H9 (cell line): ENCODE measurements around the gene RAB11A. TPM values are rescaled to one million over a fixed set of nuclear protein-coding genes. Genes with fewer than 3 reads are reported as not detected.

Experiments used
- DNase-seq: peaks from one replicate; pipeline ENCODE4 v3.0.0-alpha.2; 2017
- H2AFZ ChIP-seq: one replicate; pipeline ENCODE4 v1.6.1; 2013; ENCODE audit warnings: mild to moderate bottlenecking, low read length, control low read depth, moderate library complexity
- H2AK5ac ChIP-seq: 2 replicates; pipeline ENCODE4 v1.6.1; 2013; ENCODE audit warnings: low read length, control low read depth, mixed read lengths; ENCODE audit not compliant: insufficient read length
- H2BK120ac ChIP-seq: one replicate; pipeline ENCODE4 v1.6.1; 2013; ENCODE audit warnings: low read depth, mild to moderate bottlenecking, low read length, control low read depth, inconsistent platforms; ENCODE audit not compliant: poor library complexity, severe bottlenecking
- H2BK12ac ChIP-seq: 2 replicates; pipeline ENCODE4 v1.6.1; 2013; ENCODE audit warnings: low read length, control low read depth, mixed read lengths, low read depth; ENCODE audit not compliant: insufficient read length
- H2BK15ac ChIP-seq: 2 replicates; pipeline ENCODE4 v1.6.1; 2013; ENCODE audit warnings: low read depth, low read length, control low read depth
- H2BK20ac ChIP-seq: one replicate; pipeline ENCODE4 v1.6.1; 2013; ENCODE audit warnings: low read depth, mild to moderate bottlenecking, low read length, control low read depth, inconsistent platforms; ENCODE audit not compliant: poor library complexity, severe bottlenecking
- H2BK5ac ChIP-seq: 2 replicates; pipeline ENCODE4 v1.6.1; 2013; ENCODE audit warnings: low read length, control low read depth, mixed read lengths; ENCODE audit not compliant: insufficient read length
- H3K14ac ChIP-seq: 2 replicates; pipeline ENCODE4 v1.6.1; 2013; ENCODE audit warnings: low read length, control low read depth; ENCODE audit not compliant: insufficient read depth
- H3K18ac ChIP-seq: 2 replicates; pipeline ENCODE4 v1.6.1; 2013; ENCODE audit warnings: low read depth, mild to moderate bottlenecking, mixed read lengths, low read length, control low read depth; ENCODE audit not compliant: insufficient read length
- H3K23ac ChIP-seq: 2 replicates; pipeline ENCODE4 v1.6.1; 2013; ENCODE audit warnings: low read length, control low read depth, mixed read lengths, low read depth; ENCODE audit not compliant: insufficient read length
- H3K23me2 ChIP-seq: 2 replicates; pipeline ENCODE4 v1.6.1; 2013; ENCODE audit warnings: low read depth, mild to moderate bottlenecking, mixed read lengths, low read length, control low read depth; ENCODE audit not compliant: insufficient read length, poor library complexity, severe bottlenecking
- H3K27ac ChIP-seq: 2 replicates; pipeline ENCODE4 v1.5.1; 2013; ENCODE audit warnings: low read length, control low read depth, mixed read lengths, low read depth; ENCODE audit not compliant: insufficient read length
- H3K27me3 ChIP-seq: 2 replicates; pipeline ENCODE4 v1.6.1; 2013; ENCODE audit warnings: low read length, control low read depth, inconsistent platforms; ENCODE audit not compliant: insufficient read depth
- H3K4ac ChIP-seq: 2 replicates; pipeline ENCODE4 v1.6.1; 2013; ENCODE audit warnings: low read depth, mild to moderate bottlenecking, control low read depth, inconsistent platforms, low read length, moderate library complexity
- H3K4me1 ChIP-seq: 2 replicates; pipeline ENCODE4 v1.6.1; 2013; ENCODE audit warnings: low read length, control low read depth, inconsistent platforms; ENCODE audit not compliant: insufficient read depth
- H3K4me2 ChIP-seq: 2 replicates; pipeline ENCODE4 v1.6.1; 2013; ENCODE audit warnings: low read length, control low read depth, mixed read lengths; ENCODE audit not compliant: insufficient read length, insufficient read depth
- H3K56ac ChIP-seq: 2 replicates; pipeline ENCODE4 v1.6.1; 2013; ENCODE audit warnings: low read depth, mild to moderate bottlenecking, mixed read lengths, low read length, control low read depth; ENCODE audit not compliant: insufficient read length
- H3K79me1 ChIP-seq: 2 replicates; pipeline ENCODE4 v1.6.1; 2013; ENCODE audit warnings: low read depth, mild to moderate bottlenecking, moderate library complexity, low read length, control low read depth, inconsistent platforms; ENCODE audit not compliant: insufficient read depth, poor library complexity, severe bottlenecking
- H3K79me2 ChIP-seq: 2 replicates; pipeline ENCODE4 v1.6.1; 2013; ENCODE audit warnings: low read length, control low read depth, inconsistent platforms; ENCODE audit not compliant: insufficient read depth
- H3K9ac ChIP-seq: 2 replicates; pipeline ENCODE4 v1.6.1; 2013; ENCODE audit warnings: low read length, control low read depth, mixed read lengths; ENCODE audit not compliant: insufficient read length; ENCODE audit errors: extremely low read depth
- H3K9me3 ChIP-seq: one replicate; pipeline ENCODE4 v1.6.1; 2013; ENCODE audit warnings: low read depth, low read length, inconsistent platforms; ENCODE audit not compliant: control insufficient read depth
- H3T11ph ChIP-seq: one replicate; pipeline ENCODE4 v1.6.1; 2013; ENCODE audit warnings: mild to moderate bottlenecking, low read length, control low read depth, inconsistent platforms
- H4K20me1 ChIP-seq: one replicate; pipeline ENCODE4 v1.6.1; 2013; ENCODE audit not compliant: control insufficient read depth, insufficient read length, insufficient read depth
- H4K5ac ChIP-seq: 2 replicates; pipeline ENCODE4 v1.6.1; 2013; ENCODE audit warnings: low read depth, mild to moderate bottlenecking, mixed read lengths, low read length, control low read depth; ENCODE audit not compliant: insufficient read length
- H4K8ac ChIP-seq: replicated peaks from 2 replicates; pipeline ENCODE4 v1.6.1; 2013; ENCODE audit warnings: low read length, control low read depth, mixed read lengths, low read depth; ENCODE audit not compliant: insufficient read length
- H4K91ac ChIP-seq: 2 replicates; pipeline ENCODE4 v1.6.1; 2013; ENCODE audit warnings: low read depth, mild to moderate bottlenecking, moderate library complexity, mixed read lengths, low read length, control low read depth; ENCODE audit not compliant: insufficient read length
- H3K27ac Mint-ChIP-seq, 3 experiments: 2 replicates in 2 of 3; 3 replicates in 1 of 3; pipeline ENCODE4 v1.8.0; 2020 to 2021; ENCODE audit warnings: mixed read lengths in 3 of 3, mild to moderate bottlenecking in 1 of 3, moderate library complexity in 1 of 3
- H3K27me3 Mint-ChIP-seq: 2 replicates; pipeline ENCODE4 v1.8.0; 2021; ENCODE audit warnings: low read depth, mild to moderate bottlenecking, moderate library complexity, mixed read lengths
- H3K36me3 Mint-ChIP-seq, 3 experiments: 2 replicates in 2 of 3; 3 replicates in 1 of 3; pipeline ENCODE4 v1.8.0; 2020 to 2021; ENCODE audit warnings: low read depth in 3 of 3, mixed read lengths in 3 of 3; ENCODE audit not compliant: insufficient read depth in 1 of 3
- H3K4me1 Mint-ChIP-seq, 2 experiments: 2 replicates each; pipeline ENCODE4 v1.8.0; 2020; ENCODE audit warnings: mixed read lengths in 2 of 2
- H3K4me3 Mint-ChIP-seq, 2 experiments: 2 replicates in 1 of 2; 3 replicates in 1 of 2; pipeline ENCODE4 v1.8.0; 2020 to 2021; ENCODE audit warnings: mild to moderate bottlenecking in 2 of 2, mixed read lengths in 2 of 2, moderate library complexity in 1 of 2
- H3K9me3 Mint-ChIP-seq, 2 experiments: 2 replicates in 1 of 2; 3 replicates in 1 of 2; pipeline ENCODE4 v1.8.0; 2020; ENCODE audit warnings: mild to moderate bottlenecking in 2 of 2, mixed read lengths in 2 of 2, moderate library complexity in 1 of 2
- WGBS: extraction: QIAGEN DNeasy Blood & Tissue Kit; methylation state at CpG from one replicate; pipeline ENCODE4 v1.1.7; 2013; ENCODE audit warnings: missing lambda C conversion rate, low lambda C conversion rate, mixed read lengths; ENCODE audit not compliant: insufficient read length; ENCODE audit errors: extremely low coverage; 5-methylcytosine and 5-hydroxymethylcytosine counted together
- total RNA-seq: library from RNA; stranded (reverse); gene quantifications from 2 replicates; pipeline ENCODE4 v1.2.1, GENCODE V29; 2021
- TF ChIP-seq, protein P1 (sequence below): fragments of 200-600 bp; sonication (generic); conservative IDR thresholded peaks from 3 replicates; pipeline ENCODE4 v1.8.0; 2021; ENCODE audit warnings: antibody characterized with exemption, mild to moderate bottlenecking

The RAB11A gene
- total RNA-seq, 1 experiment from 2014 or later: 217 TPM

DNA sequence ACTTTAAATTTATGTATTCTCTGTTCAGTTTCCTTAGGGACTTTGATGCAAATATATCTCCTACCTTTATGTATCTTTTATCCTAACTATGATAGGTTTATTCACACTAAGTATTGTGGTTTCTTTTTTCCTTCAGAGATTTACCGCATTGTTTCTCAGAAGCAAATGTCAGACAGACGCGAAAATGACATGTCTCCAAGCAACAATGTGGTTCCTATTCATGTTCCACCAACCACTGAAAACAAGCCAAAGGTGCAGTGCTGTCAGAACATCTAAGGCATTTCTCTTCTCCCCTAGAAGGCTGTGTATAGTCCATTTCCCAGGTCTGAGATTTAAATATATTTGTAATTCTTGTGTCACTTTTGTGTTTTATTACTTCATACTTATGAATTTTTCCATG, 18.3 kb downstream of the RAB11A start:
- no peaks in the 10 kb centered on the region for H3K4me1 ChIP-seq
- no peaks in the 10 kb centered on the region for H3K79me2 ChIP-seq
- no peak overlapping the region for H3K27ac Mint-ChIP-seq

More for the DNA sequence above, 18.3 kb downstream of the RAB11A start:
- no peaks in the 10 kb centered on the region for H3K23me2 ChIP-seq
- H4K91ac ChIP-seq: no peak overlapping the region
- WGBS: no CpG with 5 or more reads among the region's 3 CpGs
- H3K23ac ChIP-seq: no peak overlapping the region
- H2BK5ac ChIP-seq: no peak overlapping the region
- Mint-ChIP-seq H3K36me3 (peaks cover 24 to 57% (median 48%) of the 10 kb centered on the region in 3 experiments; a peak in 6 of 7 replicates), H3K27me3 (no peaks in the 10 kb centered on the region), H3K9me3 (no peaks in the 10 kb centered on the region), H3K4me1 (peaks cover 25 to 30% of the 10 kb centered on the region in 2 experiments), H3K4me3 (no peak overlapping the region)
- H3K18ac ChIP-seq: no peak overlapping the region
- TF ChIP-seq, protein P1, sequence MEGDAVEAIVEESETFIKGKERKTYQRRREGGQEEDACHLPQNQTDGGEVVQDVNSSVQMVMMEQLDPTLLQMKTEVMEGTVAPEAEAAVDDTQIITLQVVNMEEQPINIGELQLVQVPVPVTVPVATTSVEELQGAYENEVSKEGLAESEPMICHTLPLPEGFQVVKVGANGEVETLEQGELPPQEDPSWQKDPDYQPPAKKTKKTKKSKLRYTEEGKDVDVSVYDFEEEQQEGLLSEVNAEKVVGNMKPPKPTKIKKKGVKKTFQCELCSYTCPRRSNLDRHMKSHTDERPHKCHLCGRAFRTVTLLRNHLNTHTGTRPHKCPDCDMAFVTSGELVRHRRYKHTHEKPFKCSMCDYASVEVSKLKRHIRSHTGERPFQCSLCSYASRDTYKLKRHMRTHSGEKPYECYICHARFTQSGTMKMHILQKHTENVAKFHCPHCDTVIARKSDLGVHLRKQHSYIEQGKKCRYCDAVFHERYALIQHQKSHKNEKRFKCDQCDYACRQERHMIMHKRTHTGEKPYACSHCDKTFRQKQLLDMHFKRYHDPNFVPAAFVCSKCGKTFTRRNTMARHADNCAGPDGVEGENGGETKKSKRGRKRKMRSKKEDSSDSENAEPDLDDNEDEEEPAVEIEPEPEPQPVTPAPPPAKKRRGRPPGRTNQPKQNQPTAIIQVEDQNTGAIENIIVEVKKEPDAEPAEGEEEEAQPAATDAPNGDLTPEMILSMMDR: no peak
- peaks cover 3% of the 10 kb centered on the region for H3K79me1 ChIP-seq
- no peaks in the 10 kb centered on the region for H4K20me1 ChIP-seq
- no peak overlapping the region for H3K56ac ChIP-seq
- H3K9ac ChIP-seq: no peak overlapping the region
- H4K8ac ChIP-seq: no peak overlapping the region
- H3K14ac ChIP-seq: no peak overlapping the region
- DNase-seq: no peak
- no peak overlapping the region for H3K27ac ChIP-seq
- H2AFZ ChIP-seq: no peak overlapping the region
- no peak overlapping the region for H2BK12ac ChIP-seq
- H4K5ac ChIP-seq: no peak overlapping the region
- H3K27me3 ChIP-seq: no peaks in the 10 kb centered on the region
- H3K4me2 ChIP-seq: no peak overlapping the region
- no peak overlapping the region for H3K4ac ChIP-seq
- H3K9me3 ChIP-seq: no peaks in the 10 kb centered on the region
- no peak overlapping the region for H2AK5ac ChIP-seq
- H2BK20ac ChIP-seq: no peak overlapping the region
- H2BK15ac ChIP-seq: no peak overlapping the region
- H3T11ph ChIP-seq: no peak overlapping the region
- no peak overlapping the region for H2BK120ac ChIP-seq
